GM18519 (cell line): Measurements from ENCODE around the gene ABCC3.

ENCODE experiments used
- ATAC-seq: cut with Tn5 transposase; IDR thresholded peaks from one replicate; pipeline ENCODE4 v1.9.1; 2021; ENCODE audit warnings: mild to moderate bottlenecking, moderate library complexity; ENCODE audit not compliant: unreplicated experiment, low FRiP score

Gene ABCC3

DNA sequence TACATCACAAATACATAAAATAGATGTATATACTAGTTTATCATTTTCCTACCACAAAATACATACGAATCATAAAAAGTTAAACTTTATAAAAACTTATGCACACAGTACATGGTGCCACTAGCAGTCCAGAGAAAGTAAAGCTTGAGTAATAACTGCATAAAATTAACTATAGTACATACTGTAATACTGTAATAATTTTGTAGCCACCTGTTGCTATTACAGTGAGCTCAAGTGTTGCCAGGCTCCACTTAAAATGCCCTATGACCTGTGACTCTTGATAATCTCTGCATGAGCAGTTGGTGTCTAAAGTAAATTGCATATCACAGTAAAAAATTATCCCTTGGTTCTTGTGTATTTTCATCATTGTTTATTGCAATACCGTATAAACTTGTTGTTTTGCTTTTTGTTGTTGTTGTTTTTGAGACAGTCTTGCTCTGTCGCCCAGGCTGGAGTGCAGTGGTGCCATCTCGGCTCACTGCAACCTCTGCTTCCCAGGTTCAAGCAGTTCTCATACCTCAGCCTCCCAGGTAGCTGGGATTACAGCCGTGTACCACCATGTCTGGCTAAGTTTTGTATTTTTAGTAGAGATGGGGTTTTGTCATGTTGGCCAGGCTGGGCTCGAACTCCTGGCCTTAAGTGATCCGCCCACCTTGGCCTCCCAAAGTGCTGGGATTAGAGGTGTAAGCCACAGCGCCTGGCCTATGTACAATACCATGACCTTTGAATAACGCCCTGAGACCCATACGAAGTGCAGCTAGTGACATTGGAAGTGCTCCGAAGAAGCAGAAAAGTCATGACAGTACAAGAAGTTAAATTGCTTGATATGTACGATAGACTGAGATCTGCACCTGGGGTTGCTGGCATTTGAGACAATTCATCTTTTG lies 91.3 kb downstream of the ABCC3 start:
- no peak for ATAC-seq

DNA sequence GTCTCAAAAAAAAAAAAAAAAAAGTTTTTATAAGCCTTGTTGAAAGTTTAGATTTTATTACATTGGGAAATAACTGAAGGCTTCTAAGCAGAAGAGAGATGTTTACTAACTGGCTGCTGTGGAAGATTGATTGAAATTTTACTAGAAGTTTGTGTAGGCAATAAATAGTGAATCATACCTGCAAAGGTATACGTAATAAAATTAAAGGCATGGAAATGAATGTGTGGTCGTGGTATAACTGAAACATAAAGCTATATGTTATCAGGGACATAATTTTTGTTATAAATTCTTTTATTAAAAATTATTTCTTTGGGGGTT lies 93.4 kb downstream of the ABCC3 start:
- no peak for ATAC-seq

DNA sequence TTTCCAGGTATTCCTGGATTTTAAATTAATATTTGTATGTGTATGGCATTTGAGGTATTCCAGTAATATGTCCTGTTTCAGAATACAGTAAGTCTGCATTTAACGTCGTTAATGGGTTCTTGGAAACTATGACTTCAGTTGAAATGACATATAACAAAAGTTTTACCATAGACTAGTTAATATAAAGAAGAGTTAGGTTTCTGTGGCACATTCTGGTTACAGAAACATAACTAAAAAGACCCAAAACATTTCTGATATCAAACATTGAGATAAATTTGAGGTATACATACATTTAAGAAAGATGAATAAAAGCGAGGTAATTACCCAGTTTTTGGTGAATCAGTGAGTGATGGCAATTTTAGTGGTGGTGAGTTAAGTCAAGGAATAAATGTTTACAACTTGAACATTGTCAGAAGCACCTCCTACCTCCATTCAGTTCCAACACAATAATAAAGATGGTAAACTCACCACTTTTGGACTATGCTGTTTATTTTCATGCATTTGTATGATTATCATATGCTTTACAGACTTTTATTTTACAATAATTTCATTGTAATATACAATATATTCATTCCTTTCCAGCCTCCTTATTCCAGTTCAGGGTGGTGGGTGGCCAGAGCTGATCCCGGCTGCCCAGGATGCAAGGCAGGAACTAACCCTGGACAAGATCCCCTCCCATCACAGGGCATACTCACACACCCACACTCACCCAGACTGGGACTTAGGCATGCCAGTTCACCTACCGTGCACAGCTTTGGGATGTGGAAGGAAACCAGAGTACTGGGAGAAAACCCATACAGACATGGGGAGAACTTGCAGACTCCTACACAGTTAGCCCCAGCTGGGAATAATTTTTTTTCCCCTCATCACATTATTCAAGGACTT lies 94.4 kb downstream of the ABCC3 start:
- ATAC-seq, result no peak

DNA sequence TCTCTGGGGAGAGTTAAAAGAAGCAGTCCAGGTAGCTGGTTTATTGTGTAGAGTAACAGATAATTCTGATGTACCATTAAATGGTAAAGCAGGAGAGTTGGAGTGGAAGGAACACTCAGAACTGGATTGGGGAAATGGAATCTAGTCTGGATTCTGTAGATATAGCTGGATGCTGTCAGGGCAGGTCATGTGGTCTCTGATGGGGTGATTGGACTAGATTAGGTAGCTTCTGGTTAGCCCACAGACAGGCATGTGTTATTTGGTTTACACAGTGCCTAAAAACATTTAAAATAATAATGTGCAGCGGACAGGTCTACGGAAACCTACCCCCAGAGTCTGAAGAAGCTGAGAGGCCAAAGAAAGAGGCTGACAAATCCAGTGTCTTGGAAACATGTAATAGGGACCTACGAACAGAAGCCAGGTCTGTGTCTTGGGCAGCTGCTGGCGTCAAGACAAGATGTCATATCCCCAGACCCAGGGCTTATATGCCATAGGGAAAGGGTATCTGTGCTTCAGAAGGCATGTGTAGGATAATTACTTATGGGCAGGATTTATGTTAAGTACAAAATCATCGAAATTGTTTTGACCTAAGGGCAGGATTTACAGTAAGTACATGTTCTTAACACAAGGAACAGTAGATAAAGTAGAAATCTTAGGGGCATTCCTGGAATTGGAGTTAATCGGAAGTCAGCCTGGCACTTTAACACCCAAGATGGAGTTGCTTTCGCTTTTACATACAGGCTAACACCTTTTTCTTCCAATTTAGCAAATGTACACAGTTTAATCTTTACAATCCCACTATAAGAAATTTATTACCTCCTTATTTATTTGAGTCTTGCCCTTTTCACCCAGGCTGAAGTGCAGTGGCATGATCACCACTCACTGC lies 97.1 kb downstream of the ABCC3 start:
- no peak for ATAC-seq

DNA sequence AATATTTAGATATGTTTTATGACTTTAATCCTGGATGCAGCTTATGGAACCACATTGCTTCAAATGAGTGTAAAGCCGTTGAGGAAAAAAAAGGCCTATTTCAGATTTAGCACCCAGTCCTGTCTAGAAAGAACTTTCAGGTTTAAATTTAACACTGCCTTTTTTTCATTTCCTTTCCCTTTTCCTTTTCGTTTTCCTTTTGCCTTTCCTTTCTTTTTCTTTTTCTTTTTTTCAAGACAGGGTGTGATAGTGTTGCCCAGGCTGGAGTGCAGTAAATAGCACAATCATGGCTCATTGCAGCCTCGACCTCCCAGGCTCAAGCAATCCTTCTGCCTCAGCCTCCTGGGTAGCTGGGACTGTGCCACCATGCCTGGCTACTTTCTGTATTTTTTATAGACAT lies 100.6 kb downstream of the ABCC3 start:
- ATAC-seq, result no peak

DNA sequence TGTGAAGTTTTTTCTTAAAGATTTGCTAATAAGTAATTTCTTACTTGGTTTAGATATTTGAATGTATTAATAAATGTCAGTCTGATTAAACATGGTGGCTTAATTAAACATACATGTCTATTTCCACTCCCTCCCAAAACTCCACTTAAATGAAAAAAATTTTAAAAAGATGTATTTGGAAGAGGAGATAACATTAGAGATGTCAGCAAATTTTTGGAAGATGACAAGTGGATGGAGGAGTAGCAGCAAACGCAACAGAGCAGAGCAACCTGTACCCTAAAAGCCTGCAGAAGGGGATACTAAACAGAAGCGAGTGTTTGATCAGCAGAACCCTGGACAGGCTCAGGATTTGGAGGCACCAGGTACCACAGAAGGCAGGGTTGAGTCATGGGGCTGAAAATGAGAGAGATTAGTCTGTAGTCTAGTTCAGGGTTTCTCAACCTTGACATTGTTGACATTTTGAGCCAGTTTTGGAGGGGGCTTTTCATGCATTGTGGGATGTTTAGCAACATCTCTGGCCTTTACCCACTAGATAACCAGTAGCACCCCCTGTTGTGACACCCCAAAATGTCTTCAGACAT lies 102.5 kb downstream of the ABCC3 start:
- no peak for ATAC-seq

DNA sequence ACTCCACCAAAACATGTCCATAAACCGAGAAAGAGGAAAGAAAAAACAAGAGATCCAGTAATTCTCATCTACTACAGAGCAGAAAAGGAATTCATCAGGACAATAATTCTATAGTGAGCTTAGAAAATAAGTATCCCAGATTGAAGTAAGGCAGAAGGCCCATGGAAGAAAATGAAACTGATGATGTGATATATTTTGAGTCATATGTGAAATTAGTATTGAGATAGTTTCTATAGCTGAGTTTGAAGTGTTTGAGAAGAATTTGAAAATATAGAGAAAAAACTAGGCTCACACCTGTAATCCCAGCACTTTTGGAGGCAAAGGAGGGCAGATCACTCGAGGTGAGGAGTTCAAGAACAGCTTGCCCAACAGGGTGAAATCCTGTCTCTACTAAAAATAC lies 104.4 kb downstream of the ABCC3 start:
- no peak for ATAC-seq
